ENCODE measurements around the gene SPARC. TPM values are rescaled to one million over a fixed set of nuclear protein-coding genes. Genes with fewer than 3 reads are reported as not detected.
A peak's percentile ranks its signal among the peaks of the same experiment; 100 is the strongest.

SPARC gene
- total RNA-seq, 1 experiment from 2014 or later = 418 TPM

DNA sequence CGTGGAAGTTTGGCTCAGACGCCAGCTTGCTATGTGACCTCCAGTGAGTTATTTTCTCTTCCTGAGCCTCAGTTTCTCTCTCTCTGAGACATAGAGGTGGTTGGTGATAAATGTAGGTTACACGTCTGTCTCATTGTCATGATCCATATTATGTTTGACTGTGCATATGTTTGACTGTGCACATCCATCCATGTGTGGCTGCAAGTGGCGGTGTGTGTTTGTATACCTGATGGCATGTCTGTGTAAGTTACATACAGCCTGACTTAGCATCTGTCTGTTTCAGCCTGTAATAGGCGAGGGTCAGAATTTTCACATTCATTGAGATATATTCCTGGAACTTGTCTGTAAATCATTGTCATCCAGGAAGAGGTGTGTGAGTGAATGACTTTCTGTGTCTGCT, 3.3 kb downstream of the SPARC start:
- Mint-ChIP-seq H3K4me1 (peaks cover 48% of the 10 kb centered on the region), H3K36me3 (peaks cover 13% of the 10 kb centered on the region), H3K27ac (peak overlapping the region; percentile 50; the same call in 1 of the 2 replicates), H3K4me3 (no peak overlapping the region), H3K27me3 (ENCODE audit: low read depth) (no peaks in the 10 kb centered on the region), H3K9me3 (no peaks in the 10 kb centered on the region)
- ATAC-seq (no peak), DNase-seq (ENCODE audit: low spot score) (no peak)
- ChIA-PET POLR2A (interaction anchor here (0.6 kb wide), 1 partner anchor 261 kb away, joined by 3 read pairs; no protein-coding TSS in a partner anchor), CTCF (interaction anchor here (0.6 to 3.3 kb wide), 5 partner anchors 13 to 160 kb away, joined by 3 to 23 read pairs (median 11); no protein-coding TSS in a partner anchor)
- no peak for TF ChIP-seq IRF2 (CRISPR knock-in tag; IDR thresholded peaks at IDR 0.05; ENCODE audit: borderline replicate concordance, low read depth)
- TF ChIP-seq, protein P1, sequence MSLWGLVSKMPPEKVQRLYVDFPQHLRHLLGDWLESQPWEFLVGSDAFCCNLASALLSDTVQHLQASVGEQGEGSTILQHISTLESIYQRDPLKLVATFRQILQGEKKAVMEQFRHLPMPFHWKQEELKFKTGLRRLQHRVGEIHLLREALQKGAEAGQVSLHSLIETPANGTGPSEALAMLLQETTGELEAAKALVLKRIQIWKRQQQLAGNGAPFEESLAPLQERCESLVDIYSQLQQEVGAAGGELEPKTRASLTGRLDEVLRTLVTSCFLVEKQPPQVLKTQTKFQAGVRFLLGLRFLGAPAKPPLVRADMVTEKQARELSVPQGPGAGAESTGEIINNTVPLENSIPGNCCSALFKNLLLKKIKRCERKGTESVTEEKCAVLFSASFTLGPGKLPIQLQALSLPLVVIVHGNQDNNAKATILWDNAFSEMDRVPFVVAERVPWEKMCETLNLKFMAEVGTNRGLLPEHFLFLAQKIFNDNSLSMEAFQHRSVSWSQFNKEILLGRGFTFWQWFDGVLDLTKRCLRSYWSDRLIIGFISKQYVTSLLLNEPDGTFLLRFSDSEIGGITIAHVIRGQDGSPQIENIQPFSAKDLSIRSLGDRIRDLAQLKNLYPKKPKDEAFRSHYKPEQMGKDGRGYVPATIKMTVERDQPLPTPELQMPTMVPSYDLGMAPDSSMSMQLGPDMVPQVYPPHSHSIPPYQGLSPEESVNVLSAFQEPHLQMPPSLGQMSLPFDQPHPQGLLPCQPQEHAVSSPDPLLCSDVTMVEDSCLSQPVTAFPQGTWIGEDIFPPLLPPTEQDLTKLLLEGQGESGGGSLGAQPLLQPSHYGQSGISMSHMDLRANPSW (CRISPR knock-in tag; conservative IDR thresholded peaks at IDR 0.05; ENCODE audit: low read depth) = no peak
- no peak for TF ChIP-seq FOXK1 (CRISPR knock-in tag; IDR thresholded peaks at IDR 0.05)
- TF ChIP-seq, protein P2, sequence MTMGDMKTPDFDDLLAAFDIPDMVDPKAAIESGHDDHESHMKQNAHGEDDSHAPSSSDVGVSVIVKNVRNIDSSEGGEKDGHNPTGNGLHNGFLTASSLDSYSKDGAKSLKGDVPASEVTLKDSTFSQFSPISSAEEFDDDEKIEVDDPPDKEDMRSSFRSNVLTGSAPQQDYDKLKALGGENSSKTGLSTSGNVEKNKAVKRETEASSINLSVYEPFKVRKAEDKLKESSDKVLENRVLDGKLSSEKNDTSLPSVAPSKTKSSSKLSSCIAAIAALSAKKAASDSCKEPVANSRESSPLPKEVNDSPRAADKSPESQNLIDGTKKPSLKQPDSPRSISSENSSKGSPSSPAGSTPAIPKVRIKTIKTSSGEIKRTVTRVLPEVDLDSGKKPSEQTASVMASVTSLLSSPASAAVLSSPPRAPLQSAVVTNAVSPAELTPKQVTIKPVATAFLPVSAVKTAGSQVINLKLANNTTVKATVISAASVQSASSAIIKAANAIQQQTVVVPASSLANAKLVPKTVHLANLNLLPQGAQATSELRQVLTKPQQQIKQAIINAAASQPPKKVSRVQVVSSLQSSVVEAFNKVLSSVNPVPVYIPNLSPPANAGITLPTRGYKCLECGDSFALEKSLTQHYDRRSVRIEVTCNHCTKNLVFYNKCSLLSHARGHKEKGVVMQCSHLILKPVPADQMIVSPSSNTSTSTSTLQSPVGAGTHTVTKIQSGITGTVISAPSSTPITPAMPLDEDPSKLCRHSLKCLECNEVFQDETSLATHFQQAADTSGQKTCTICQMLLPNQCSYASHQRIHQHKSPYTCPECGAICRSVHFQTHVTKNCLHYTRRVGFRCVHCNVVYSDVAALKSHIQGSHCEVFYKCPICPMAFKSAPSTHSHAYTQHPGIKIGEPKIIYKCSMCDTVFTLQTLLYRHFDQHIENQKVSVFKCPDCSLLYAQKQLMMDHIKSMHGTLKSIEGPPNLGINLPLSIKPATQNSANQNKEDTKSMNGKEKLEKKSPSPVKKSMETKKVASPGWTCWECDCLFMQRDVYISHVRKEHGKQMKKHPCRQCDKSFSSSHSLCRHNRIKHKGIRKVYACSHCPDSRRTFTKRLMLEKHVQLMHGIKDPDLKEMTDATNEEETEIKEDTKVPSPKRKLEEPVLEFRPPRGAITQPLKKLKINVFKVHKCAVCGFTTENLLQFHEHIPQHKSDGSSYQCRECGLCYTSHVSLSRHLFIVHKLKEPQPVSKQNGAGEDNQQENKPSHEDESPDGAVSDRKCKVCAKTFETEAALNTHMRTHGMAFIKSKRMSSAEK (CRISPR knock-in tag; IDR thresholded peaks at IDR 0.05; ENCODE audit: borderline replicate concordance) = no peak
- TF ChIP-seq CREM (CRISPR knock-in tag; IDR thresholded peaks at IDR 0.05) = no peak
- no peak for TF ChIP-seq PRRX2 (CRISPR knock-in tag; IDR thresholded peaks at IDR 0.05)
- no peak for TF ChIP-seq ZNF416 (CRISPR knock-in tag; IDR thresholded peaks at IDR 0.05)
- TF ChIP-seq, protein P3, sequence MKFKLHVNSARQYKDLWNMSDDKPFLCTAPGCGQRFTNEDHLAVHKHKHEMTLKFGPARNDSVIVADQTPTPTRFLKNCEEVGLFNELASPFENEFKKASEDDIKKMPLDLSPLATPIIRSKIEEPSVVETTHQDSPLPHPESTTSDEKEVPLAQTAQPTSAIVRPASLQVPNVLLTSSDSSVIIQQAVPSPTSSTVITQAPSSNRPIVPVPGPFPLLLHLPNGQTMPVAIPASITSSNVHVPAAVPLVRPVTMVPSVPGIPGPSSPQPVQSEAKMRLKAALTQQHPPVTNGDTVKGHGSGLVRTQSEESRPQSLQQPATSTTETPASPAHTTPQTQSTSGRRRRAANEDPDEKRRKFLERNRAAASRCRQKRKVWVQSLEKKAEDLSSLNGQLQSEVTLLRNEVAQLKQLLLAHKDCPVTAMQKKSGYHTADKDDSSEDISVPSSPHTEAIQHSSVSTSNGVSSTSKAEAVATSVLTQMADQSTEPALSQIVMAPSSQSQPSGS (CRISPR knock-in tag; IDR thresholded peaks at IDR 0.05; ENCODE audit: borderline replicate concordance, low read depth) = no peak
- no peak for TF ChIP-seq CBFB (CRISPR knock-in tag; IDR thresholded peaks at IDR 0.05; ENCODE audit: low read depth)
- TF ChIP-seq ZNF423 (CRISPR knock-in tag; IDR thresholded peaks at IDR 0.05) = no peak
- TF ChIP-seq FOXP1 (CRISPR knock-in tag; IDR thresholded peaks at IDR 0.05; ENCODE audit: borderline replicate concordance) = no peak
- TF ChIP-seq, protein P4, sequence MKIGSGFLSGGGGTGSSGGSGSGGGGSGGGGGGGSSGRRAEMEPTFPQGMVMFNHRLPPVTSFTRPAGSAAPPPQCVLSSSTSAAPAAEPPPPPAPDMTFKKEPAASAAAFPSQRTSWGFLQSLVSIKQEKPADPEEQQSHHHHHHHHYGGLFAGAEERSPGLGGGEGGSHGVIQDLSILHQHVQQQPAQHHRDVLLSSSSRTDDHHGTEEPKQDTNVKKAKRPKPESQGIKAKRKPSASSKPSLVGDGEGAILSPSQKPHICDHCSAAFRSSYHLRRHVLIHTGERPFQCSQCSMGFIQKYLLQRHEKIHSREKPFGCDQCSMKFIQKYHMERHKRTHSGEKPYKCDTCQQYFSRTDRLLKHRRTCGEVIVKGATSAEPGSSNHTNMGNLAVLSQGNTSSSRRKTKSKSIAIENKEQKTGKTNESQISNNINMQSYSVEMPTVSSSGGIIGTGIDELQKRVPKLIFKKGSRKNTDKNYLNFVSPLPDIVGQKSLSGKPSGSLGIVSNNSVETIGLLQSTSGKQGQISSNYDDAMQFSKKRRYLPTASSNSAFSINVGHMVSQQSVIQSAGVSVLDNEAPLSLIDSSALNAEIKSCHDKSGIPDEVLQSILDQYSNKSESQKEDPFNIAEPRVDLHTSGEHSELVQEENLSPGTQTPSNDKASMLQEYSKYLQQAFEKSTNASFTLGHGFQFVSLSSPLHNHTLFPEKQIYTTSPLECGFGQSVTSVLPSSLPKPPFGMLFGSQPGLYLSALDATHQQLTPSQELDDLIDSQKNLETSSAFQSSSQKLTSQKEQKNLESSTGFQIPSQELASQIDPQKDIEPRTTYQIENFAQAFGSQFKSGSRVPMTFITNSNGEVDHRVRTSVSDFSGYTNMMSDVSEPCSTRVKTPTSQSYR (CRISPR knock-in tag; IDR thresholded peaks at IDR 0.05) = no peak
- TF ChIP-seq, protein P5, sequence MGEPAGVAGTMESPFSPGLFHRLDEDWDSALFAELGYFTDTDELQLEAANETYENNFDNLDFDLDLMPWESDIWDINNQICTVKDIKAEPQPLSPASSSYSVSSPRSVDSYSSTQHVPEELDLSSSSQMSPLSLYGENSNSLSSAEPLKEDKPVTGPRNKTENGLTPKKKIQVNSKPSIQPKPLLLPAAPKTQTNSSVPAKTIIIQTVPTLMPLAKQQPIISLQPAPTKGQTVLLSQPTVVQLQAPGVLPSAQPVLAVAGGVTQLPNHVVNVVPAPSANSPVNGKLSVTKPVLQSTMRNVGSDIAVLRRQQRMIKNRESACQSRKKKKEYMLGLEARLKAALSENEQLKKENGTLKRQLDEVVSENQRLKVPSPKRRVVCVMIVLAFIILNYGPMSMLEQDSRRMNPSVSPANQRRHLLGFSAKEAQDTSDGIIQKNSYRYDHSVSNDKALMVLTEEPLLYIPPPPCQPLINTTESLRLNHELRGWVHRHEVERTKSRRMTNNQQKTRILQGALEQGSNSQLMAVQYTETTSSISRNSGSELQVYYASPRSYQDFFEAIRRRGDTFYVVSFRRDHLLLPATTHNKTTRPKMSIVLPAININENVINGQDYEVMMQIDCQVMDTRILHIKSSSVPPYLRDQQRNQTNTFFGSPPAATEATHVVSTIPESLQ (CRISPR knock-in tag; IDR thresholded peaks at IDR 0.05) = no peak
- TF ChIP-seq, protein P6, sequence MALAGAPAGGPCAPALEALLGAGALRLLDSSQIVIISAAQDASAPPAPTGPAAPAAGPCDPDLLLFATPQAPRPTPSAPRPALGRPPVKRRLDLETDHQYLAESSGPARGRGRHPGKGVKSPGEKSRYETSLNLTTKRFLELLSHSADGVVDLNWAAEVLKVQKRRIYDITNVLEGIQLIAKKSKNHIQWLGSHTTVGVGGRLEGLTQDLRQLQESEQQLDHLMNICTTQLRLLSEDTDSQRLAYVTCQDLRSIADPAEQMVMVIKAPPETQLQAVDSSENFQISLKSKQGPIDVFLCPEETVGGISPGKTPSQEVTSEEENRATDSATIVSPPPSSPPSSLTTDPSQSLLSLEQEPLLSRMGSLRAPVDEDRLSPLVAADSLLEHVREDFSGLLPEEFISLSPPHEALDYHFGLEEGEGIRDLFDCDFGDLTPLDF (CRISPR knock-in tag; IDR thresholded peaks at IDR 0.05) = no peak
- no peak for TF ChIP-seq OVOL2 (CRISPR knock-in tag; IDR thresholded peaks at IDR 0.05; ENCODE audit: borderline replicate concordance)
- TF ChIP-seq, protein P7, sequence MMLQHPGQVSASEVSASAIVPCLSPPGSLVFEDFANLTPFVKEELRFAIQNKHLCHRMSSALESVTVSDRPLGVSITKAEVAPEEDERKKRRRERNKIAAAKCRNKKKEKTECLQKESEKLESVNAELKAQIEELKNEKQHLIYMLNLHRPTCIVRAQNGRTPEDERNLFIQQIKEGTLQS (CRISPR knock-in tag; conservative IDR thresholded peaks at IDR 0.05) = no peak
- no peak for TF ChIP-seq CREB1 (CRISPR knock-in tag; IDR thresholded peaks at IDR 0.05)
- no peak for TF ChIP-seq SOX15 (CRISPR knock-in tag; IDR thresholded peaks at IDR 0.05)
